NAMALWA (cell line): Measurements from ENCODE around the gene NPHP4.
"Not testable (repeated sequence)": the region's sequence is repeated elsewhere in the genome, so short reads cannot be mapped to it uniquely, and the experiment has no call there.

Experiments
- DNase-seq: peaks from one replicate; pipeline ENCODE4 v3.0.0-alpha.2; 2015; ENCODE audit warnings: low spot score

The NPHP4 gene

GRCh38 chr1:5855196-5855897 lies 136.9 kb downstream of the NPHP4 start:
- no peak for DNase-seq

DNA sequence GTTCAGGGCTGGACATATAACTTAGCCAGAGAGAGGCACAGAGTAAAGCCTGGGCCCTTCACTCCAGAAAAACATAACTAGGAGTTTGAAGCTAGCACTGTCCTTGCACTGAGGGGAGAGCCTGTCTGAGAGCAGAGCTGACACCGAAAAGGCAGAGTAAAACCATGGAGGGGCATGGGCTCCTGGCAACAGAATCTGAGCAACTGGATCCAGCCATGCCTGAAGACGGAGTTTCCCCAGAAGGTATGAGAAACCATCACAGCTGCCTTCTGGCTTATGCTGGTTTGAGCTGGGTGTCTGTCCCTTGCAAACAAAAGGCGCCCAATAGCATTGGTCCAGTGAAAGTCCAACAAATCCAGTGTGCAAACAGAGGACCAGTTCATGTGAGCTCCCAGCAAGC lies 137.5 kb downstream of the NPHP4 start:
- DNase-seq = no peak

GRCh38 chr1:5853858-5854257 lies 138.4 kb downstream of the NPHP4 start:
- not testable (repeated sequence) for DNase-seq

DNA sequence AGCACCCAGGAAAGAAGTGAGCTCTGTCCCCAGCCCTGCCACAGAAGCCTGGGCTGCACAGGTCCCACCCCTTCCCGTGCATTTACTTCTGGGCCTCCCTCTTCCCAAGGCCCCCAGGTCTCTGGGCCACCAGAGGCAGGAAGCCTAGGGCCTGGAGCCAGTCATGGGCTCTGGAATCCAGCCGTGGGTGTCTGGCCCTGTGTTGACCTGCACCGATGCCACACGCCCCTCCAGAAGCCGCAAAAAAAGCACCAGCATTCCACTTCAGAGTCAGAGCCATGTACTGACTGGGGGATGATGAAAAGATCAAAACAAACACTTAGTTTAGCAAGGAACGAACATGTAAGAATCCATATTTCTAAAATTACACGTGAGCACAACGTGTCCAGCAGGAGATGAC lies 141.7 kb downstream of the NPHP4 start:
- no peak for DNase-seq

DNA sequence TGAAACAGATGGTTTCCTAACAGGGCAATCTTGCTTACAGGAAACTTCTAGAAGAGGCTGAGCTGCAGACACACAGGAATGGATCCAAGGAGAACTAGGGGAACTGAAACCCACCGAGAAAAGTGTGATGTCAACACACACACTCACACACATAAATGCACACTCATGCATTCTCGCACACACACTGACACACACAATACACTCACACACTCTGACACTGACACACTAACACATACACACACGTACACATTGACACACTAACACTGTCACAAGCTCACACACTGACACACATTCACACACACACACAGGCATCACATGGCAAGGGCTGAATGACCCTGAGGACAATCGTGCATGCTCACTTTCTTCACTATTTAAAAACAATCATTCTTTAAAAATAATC lies 142.7 kb downstream of the NPHP4 start:
- DNase-seq = no peak

DNA sequence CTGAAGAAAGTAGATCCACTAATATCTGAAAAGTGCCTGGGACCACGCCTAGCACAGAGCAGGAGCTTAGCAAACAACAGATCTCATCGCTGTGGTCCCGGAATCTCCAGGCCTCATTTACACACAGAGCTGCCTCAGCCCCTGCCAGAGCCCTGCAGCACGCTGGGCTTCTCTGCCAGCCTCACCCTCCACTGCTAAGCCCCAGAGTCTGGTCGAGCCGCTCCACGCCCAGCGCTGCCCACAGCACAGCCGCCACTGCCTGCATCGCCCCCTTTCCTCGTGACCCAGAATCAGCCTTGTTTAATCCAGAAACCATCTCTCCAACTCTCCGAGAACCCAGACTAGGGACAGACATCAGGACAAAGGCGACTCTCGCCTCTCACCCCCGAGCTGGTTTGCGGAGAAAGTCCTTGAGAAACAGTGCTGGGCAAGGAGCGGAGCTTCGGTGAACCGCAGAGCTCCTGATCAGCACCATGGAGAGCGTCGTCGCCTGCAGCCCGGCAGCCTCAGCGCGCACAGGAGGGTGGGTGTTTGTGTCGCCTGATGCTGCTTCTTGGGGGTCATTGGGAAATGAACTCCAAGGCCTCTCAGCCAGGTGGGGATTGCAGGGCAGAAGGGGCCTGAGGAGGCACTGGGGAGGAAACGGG lies 145.1 kb downstream of the NPHP4 start:
- no peak for DNase-seq

GRCh38 chr1:5845376-5845775 lies 146.8 kb downstream of the NPHP4 start:
- no peak for DNase-seq

- DNase-seq = no peak
Observed at GRCh38 chr1:5844442-5844841, 147.8 kb downstream of the NPHP4 start.

DNA sequence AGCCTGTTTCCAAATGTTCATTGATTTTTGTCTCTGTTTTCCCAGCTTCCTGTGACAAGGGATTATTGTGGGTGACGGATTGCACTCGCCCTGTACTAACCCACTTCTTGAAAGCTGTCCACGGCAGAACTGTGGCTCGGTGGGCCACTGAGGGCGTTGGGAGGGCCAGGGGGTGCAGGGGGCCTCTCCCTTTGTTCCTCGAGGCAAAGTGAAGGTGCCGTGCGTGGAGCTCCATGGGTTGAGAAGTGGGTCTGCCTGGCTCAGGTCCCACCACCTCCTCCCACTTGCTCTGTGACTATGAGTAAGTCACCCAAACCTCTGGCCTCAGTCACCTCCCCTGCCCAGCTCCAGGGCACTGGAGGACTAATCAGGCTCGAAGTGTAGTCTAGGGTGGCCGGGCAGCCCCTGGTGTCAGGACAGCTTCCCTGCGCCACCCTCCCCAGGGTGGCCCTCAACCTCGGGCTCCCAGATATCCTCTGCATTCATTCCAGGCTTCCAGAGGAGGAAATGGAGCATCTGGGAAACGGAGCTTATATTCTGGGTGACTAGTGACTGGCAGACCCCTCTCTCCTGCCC lies 148.6 kb downstream of the NPHP4 start:
- no peak for DNase-seq

GRCh38 chr1:5842679-5843078 lies 149.5 kb downstream of the NPHP4 start:
- DNase-seq = no peak

- DNase-seq = no peak
Observed at GRCh38 chr1:5840551-5841001, 151.6 kb downstream of the NPHP4 start.

DNA sequence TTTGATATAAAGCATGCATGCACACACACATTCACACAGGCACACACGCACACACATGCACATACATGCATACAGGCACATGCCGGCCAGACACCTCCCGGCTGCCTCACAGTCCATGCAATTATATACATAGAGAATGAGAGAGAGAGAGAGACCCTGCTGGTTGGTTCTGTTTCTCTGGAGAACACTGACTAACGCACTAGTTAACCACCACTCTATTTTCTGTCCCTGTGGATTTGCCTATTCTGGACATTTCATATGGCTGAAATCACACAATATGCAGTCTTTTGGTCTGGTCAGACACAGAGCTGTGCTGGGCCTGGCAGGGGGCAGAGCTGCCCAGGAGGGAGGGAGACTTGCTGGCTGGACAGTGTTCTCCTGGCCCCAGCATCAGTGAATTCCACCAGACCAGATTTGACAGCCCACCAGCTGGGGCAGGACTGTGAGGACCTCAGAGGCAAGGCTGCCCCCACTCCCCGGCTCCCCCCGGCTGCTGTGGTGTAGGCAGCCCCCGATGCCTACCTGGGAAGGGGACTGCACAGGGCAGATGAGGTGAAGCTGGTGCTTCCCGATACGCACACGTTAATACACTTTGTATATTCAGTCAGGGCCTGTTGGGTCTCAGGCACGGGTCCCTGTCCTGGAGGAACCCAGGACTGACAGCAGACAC lies 152.2 kb downstream of the NPHP4 start:
- no peak for DNase-seq

DNA sequence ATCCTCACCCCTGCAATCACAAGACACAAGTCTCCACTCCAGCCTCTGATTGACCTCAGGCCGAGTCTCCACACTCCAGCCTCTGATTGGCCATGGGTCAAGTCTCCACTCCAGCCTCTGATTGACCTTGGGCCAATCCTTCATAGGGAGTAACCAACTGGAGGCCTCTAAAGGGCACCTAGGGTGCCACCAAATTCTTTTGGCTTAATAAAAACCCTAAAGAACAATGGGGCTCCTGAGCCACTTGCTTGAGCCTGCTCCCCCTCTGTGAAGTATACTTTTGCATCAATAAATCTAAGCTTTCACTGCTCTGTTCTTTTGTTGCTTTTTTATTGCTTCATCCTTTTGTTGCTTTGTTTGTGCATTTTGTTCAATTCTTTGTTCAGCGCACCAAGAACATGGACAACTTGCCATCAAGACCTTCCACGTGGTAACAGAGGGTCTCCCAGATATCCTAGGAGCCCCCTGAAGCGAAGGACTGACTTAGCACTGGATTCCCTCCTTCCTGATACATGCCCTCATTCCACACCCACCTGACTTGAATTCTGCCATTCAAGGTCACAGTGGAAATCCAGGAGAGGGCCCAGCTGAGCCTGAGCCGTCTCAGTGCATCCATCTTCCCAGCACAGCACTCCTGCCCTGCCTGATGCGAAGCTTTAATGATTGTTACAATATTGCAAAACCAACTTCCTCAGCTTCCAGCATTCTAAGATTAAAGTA lies 152.9 kb downstream of the NPHP4 start:
- DNase-seq = no peak

GRCh38 chr1:5837976-5838653 lies 154.1 kb downstream of the NPHP4 start:
- no peak for DNase-seq

- no peak for DNase-seq
Observed at GRCh38 chr1:5836776-5837440, 155.3 kb downstream of the NPHP4 start.

DNA sequence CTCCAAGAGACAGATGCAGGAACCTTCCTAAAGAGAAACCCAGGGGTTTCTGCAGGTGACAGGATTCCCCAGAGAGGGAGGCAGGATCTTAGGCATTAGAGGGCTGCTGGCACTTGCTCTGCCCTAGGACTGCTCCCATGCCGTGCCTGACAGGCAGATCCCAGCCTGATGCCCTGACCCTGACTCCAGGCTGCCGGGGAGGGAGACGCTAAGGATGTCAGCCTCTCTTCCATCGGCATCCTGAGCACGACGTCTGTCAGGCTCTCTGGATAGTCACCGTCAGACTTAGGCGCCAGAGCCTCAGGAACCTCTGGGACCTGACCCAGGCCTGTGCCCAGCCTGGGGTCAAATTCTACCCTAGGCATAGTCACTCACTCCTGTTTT lies 157.1 kb downstream of the NPHP4 start:
- DNase-seq = no peak

DNA sequence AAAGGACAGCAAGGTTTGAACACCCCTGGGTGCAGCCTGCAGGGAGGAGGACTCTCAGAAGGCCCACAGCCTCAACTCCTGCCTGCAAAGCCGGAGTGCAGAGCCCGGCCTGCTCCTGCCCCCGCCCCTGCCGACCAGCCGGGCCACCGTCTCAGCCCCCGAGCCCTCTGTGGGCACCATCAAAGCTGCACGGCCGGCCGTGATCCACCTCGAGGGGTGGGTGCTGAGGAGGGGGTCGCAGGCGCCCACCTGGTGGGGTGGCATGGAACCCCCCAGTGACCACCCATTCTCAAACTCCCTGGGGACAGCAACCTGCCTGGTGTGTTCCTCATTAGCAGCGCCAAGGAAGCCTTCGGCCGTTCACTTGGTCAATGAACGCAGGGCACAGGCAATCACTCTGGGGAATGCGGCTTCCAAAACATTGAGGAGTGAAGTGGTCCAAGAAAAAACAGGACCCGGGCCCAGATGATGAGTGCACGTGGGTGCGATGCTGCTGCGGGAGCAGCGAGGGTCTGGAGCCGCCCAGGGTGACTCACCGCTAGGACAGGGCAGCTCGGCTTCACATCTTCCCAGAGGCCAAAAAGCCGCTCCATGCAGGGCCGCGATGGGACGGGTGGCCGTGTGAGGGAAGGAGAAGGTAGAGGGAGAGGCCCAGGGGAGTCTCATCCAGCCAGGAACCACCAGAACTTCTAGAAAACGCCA lies 157.6 kb downstream of the NPHP4 start:
- DNase-seq = no peak

DNA sequence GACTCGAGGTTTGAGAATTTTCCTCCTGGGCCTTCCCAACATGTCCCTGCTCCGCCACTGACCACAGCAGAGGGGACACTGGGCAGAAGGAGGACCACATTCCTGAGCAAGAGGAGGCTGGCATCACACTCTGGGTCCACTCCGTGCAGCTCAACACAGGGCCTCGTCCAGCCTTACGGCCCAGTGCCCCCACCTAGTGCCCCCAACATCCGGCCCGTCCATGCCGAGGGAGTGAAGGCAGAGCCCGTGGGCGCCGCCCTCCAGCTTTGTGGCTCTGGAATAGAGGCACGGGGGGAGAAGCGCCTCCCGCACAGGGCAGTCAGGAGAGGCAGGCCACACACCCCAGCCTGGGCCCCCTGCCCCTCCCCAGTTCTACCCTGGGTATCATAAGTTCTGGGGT lies 158.3 kb downstream of the NPHP4 start:
- DNase-seq = no peak

DNA sequence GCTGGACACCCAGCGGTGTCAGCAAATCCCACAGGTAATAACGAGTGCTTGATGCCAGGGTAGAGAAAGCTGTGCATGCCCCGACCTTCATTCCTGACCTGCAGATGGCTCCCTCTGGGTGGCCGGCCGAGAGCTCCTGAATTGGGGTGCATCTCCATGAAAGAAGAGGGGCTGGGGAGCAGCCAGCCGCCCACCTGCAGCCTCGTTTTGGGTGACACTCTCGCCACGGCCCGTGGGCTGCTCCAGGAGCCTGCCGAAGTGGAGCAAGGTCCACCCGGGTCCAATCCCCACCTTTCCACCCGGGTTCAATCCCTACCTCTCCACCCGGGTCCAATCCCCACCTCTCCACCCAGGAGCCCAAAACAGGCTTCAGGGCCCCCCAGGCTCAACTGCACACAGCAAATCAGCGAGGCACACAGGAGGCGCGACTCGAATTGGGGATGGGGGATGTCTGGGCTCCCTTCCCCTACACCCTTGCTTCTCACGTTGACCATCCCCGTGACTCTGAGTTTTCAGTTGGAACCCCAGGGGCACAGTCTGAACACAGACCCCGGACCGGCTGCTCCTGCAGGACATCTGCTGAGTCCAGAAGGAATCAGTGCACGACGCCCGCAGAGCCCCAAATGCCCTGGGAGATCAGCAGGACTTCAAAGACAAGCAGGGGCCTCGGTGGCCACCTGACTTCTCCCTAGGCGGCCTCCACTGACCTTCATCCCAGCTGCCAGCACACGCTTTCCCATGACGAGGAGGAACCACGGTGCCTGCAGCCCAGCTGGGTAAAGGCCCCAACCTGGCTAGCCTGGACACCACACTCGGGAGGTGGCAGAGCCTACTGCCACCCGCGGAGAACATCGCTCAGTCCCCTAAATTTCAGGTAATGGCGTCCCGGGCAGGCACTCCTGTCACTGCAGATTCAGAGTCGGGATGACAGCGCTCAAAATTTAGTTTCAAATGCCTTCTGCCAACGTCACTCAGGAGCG lies 159.0 kb downstream of the NPHP4 start:
- no peak for DNase-seq
